KBM-7 (cell line): ENCODE results near the gene SRD5A1.
"Not testable (repeated sequence)": the region's sequence is repeated elsewhere in the genome, so short reads cannot be mapped to it uniquely, and the experiment has no call there.

Source experiments
- DNase-seq: peaks from one replicate; pipeline ENCODE4 v3.0.0-alpha.2; 2015
- in situ Hi-C: fragments of 300-500 bp; cut with MboI; formaldehyde crosslinking; loops from 2 replicates; pipeline ENCODE4 v1.14.3; 2020; ENCODE audit warnings: low sequenced_read_pairs, low pct_unique_long_range_greater_than_20kb, mixed read lengths

Gene SRD5A1

GRCh38 chr5:6636293-6636692 lies 3.1 kb downstream of the SRD5A1 start:
- no peak for DNase-seq
- in situ Hi-C loops = no loop called here

- no peak for DNase-seq
- in situ Hi-C loops = no loop called here
These were observed 3.8 kb downstream of the SRD5A1 start for GRCh38 chr5:6637022-6637421.

DNA sequence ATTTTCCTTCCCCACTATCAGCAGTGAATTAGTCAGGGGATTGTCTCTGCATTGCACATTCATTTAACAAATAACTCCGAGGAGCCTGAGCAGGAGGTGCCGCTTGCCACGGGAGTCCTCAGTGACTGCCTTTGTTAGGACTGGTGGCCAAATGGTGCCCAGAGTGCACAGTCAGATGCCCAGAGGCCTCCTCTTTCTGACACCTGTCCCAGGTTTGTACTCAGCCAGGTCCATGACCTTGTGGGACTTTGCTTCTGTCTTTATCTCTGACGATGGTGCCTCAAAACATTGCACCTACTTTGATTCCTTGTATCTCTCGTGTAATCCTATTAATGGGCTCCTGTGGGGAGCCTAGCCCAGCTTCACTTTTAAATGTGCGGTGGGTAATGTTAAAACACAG lies 4.3 kb downstream of the SRD5A1 start:
- in situ Hi-C loops = no loop called here
- no peak for DNase-seq

DNA sequence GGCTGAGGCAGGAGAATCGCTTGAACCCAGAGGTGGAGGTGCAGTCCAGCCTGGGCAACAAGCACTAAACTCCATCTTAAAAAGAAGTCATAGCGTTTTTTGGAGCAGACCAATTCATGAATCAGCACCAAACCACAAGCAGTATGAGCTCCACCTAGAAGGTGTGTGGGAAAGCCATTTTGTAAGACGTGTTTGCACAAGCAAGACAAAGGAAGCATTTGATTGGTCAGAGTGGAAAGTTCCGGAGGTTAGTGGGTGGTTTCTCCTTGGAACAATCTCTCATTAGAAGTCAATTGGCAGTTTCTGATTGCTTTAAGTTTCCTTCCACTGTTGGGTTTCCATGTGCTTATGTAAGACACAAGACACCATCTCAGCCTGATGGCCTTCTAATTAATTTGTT lies 5.0 kb downstream of the SRD5A1 start:
- in situ Hi-C loops = no loop called here
- no peak for DNase-seq

DNA sequence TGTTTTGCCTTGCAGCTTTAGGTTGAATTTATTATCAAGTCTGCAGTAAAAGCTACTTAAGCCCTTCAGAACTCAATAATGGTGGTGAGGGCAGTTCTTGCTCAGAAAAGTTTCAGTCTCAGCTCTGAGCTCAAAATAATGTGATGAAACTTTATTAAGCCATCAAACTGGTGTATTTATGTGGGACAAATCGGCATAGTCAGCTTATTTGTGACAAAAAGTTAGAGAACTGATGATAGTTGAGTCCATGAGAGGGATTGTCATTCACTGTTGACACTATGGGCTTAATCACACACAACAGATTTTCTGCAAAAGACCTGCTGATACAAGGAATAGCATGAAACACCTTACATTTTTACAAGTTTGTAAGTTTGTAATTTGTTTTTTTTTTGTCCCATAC lies 9.4 kb downstream of the SRD5A1 start:
- in situ Hi-C loops = no loop called here
- no peak for DNase-seq

GRCh38 chr5:6644794-6645241 lies 11.6 kb downstream of the SRD5A1 start:
- no peak for DNase-seq
- in situ Hi-C loops = no loop called here

GRCh38 chr5:6645571-6646362 lies 12.5 kb downstream of the SRD5A1 start:
- in situ Hi-C loops, DNase-seq: not testable (repeated sequence)

- no peak for DNase-seq
- in situ Hi-C loops = no loop called here
These were observed 15.9 kb downstream of the SRD5A1 start for GRCh38 chr5:6649186-6649585.

DNA sequence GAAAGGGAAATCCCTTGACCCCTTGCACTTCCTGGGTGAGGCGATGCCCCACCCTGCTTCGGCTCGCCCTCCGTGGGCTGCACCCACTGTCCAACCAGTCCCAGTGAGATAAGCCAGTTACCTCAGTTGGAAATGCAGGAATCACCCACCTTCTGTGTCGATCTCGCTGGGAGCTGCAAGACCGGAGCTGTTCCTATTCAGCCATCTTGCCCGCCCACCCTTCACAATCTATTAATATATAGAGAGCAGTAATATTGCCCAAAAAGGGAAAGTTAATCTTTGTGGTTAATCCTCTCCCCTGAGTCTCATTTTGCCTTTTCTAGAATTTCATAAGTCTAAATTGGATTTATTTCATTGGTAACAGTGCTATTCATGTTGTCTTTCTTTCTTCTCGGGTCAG lies 16.4 kb downstream of the SRD5A1 start:
- in situ Hi-C loops = no loop called here
- no peak for DNase-seq

DNA sequence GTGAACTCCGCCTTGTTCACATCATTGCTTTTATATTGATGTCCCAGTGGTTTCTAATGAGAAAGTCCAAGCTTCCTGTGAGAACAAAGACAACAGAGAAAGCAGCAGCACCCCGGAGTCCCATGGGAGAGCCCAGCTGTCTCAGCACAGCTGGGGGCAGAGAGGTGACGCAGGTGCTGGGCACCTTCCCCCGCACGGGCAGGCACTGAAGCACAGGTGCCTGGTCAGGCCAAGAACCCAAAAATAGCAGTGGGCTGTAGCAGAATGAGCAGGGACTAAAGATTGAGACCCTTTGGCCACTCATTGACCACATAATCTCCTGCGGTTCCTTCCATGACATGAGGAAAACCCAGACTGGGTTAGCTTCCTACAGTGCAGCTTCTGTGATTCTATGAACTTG lies 18.8 kb downstream of the SRD5A1 start:
- no peak for DNase-seq
- in situ Hi-C loops = no loop called here

DNA sequence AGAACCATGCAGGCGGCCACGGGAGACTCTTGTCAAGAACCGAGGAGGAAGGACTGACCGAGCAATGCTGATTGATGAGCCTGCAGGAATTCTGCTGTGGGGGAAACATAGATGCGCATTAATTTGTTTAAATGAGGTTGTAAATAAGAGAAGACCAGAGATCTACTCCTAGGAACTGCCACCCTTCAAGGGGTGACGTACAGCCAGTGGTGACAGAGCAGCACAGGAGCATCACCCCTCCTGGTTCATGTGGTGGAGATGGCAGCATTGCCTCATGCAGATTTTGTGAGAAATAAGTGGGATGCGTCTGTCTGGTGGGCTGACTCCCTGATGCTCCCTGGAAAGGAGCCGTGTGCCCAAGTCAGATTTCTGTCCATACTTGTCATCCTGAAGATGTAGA lies 22.2 kb downstream of the SRD5A1 start:
- no peak for DNase-seq
- in situ Hi-C loops = no loop called here

DNA sequence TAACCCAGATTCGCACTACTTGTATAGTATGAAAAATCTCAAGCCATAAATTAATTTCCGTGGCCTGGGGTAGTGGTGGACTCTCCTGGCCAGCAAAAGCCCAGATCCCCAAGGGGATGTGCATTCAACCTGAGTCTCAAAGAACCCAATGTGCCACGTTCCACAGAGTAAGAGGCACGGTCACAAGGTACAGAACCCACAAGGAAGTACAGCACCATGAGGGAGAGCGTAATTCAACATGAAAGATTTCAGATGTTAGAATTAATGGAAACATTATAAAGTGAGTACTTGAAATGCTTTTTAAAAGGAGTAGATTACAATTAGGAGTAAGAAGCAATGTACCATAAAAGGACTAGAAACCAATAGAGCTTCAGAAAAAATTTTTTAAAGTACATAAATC lies 23.4 kb downstream of the SRD5A1 start:
- in situ Hi-C loops = no loop called here
- no peak for DNase-seq

GRCh38 chr5:6659941-6660684 lies 26.9 kb downstream of the SRD5A1 start:
- in situ Hi-C loops = no loop called here
- no peak for DNase-seq

DNA sequence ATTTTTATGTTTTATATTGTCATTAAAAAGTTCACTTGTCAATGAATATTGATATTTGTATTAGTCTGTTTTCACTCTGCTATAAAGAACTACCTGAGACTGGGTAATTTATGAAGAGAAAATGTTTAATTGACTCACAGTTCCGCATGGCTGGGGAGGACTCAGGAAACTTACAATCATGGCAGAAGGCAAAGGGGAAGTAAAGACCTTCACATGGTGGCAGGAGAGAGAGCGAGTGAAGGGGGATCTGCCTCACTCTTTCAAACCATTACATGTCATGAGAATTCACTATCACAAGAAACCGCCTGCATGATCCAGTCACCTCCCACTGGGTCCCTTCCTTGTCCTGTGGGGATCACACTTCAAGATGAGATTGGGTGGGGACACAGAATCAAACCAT lies 27.4 kb downstream of the SRD5A1 start:
- peak; percentile 44 for DNase-seq
- in situ Hi-C loops = no loop called here

- DNase-seq = no peak
- in situ Hi-C loops = no loop called here
These were observed 33.5 kb downstream of the SRD5A1 start for GRCh38 chr5:6666762-6667161.

- no peak for DNase-seq
- in situ Hi-C loops = no loop called here
These were observed 34.4 kb downstream of the SRD5A1 start for GRCh38 chr5:6667648-6668047.

GRCh38 chr5:6668717-6669116 lies 35.5 kb downstream of the SRD5A1 start:
- DNase-seq, in situ Hi-C loops: not testable (repeated sequence)

DNA sequence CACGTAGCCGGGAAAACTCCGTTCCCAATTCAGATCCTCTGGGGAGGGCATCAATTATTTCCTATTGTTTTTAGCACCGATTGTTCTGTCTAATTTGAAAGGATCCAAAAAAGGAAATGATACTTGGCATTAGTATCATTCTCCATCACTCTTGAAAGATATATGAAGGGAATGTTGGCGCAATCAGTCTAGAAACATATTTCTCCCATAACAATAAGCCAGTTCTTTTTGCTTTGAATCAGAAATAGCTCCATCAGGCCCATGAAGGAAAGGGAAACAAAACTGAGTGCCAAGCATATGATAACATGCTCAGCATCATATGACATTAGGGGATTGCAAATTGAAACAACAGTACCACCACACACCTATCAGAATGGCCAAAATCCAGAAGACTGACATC lies 39.8 kb downstream of the SRD5A1 start:
- no peak for DNase-seq
- in situ Hi-C loops = no loop called here

GRCh38 chr5:6673963-6674362 lies 40.7 kb downstream of the SRD5A1 start:
- no peak for DNase-seq
- in situ Hi-C loops = no loop called here

DNA sequence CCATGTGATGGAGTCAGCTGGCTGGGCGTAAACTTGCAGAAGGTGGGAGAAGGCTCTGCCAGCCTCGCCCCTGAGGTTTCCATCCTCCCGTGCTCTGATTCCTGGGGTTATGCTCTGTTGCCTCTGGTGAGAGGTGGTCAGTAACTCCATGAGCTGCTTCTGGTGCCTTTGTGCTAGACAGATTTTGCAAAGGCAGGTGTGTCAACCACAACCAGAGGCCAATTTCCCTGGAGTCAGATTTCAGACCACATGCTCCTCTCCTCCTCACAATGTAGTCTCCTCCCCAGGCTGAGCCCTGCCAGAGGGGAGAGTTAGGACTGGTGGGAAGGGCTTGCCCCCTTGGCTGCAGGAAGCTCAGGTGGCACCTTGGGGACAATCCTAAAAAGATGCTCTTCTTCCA lies 41.2 kb downstream of the SRD5A1 start:
- in situ Hi-C loops = no loop called here
- DNase-seq = peak; percentile 0

GRCh38 chr5:6674886-6675285 lies 41.6 kb downstream of the SRD5A1 start:
- no peak for DNase-seq

More at GRCh38 chr5:6674886-6675285, 41.6 kb downstream of the SRD5A1 start:
- in situ Hi-C loops = no loop called here
